GM19035 (cell line): ENCODE results near the gene SLC8A2.

ENCODE experiments used
- ATAC-seq: cut with Tn5 transposase; IDR thresholded peaks from one replicate; pipeline ENCODE4 v1.9.1; 2021; ENCODE audit not compliant: unreplicated experiment

Gene SLC8A2, protein sequence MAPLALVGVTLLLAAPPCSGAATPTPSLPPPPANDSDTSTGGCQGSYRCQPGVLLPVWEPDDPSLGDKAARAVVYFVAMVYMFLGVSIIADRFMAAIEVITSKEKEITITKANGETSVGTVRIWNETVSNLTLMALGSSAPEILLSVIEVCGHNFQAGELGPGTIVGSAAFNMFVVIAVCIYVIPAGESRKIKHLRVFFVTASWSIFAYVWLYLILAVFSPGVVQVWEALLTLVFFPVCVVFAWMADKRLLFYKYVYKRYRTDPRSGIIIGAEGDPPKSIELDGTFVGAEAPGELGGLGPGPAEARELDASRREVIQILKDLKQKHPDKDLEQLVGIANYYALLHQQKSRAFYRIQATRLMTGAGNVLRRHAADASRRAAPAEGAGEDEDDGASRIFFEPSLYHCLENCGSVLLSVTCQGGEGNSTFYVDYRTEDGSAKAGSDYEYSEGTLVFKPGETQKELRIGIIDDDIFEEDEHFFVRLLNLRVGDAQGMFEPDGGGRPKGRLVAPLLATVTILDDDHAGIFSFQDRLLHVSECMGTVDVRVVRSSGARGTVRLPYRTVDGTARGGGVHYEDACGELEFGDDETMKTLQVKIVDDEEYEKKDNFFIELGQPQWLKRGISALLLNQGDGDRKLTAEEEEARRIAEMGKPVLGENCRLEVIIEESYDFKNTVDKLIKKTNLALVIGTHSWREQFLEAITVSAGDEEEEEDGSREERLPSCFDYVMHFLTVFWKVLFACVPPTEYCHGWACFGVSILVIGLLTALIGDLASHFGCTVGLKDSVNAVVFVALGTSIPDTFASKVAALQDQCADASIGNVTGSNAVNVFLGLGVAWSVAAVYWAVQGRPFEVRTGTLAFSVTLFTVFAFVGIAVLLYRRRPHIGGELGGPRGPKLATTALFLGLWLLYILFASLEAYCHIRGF

DNA sequence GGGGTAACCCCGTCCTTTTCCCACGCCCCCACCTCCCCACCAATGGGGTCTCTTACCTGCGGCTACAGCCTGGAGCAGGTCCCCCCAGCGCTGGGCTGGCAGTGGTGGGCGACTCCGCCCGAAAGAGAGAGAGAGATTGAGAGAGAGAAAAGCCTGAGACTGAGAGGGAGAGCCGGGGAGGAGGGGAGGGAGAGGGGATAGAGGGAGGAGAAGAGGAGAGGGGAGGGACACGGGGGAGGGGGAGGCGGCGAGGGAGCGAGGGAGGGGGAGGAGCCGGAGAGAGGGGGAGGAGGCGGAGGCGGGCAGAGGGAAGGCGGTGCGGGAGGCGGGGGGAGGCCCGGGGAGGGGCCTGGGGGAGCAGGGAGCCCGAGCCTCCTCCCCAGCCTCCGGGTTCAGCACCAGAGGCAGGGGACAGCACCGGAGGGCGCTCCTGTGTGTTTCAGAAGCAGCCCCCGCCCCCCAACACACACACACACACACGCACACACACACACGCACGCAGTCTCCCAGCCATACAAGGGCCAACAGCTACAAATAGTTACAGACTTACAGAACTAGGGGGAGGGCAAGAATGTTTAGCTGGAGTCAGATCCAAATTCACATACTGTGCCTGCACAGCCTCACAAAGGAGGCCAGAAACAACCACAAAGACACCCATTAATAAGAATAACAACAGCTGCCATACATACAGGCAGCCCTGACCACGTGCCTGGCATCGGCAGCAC lies at the start of gene SLC8A2:
TSS of gene SLC8A2 (minus strand) at position 161 of the 725 bp plus-strand sequence. CDS start 5,490 bp downstream, outside the sequence.
- ATAC-seq, result no peak

DNA sequence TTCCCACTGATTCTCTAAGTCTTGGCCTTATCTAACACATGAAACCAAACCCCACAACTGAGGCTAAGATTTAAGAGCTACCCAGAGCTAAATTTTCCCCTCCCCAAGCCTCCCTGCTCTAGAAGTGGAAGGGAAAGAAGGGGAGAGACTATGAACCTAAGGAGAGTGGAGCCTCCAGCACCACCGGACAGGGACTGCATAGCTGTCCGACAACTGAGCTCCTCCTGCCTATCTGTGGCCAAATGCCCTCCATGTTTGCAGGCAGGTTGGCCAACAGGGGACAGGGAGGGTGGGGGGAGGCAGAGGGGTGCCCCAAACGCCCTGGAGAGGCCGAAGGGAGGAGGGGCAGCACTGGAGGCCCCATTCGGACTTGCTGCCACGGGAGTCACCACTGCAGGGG lies 49.1 kb upstream of the SLC8A2 start:
- ATAC-seq, result no peak

DNA sequence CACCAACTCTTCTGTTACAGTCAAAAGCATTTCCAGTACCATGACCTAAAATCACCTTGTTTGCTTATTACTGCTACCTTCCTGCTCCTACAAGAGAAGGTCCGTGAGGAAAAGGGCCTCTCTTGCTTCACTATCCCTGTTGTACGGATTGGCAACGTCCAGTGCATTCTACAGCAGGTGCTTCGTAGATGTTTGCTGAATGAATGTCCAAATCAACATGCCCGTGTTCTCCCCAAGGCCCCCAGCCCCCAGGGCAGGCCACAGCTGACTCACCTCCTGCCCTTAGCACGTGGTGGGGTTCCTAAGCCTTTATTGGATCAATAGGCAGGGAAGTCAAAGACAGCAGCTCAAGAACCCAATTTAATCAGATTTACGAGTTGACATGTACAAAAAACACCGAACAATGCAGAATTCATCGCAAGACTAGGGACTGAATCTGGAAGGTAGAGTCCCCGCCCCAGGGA lies 48.7 kb upstream of the SLC8A2 start:
- ATAC-seq, result no peak

DNA sequence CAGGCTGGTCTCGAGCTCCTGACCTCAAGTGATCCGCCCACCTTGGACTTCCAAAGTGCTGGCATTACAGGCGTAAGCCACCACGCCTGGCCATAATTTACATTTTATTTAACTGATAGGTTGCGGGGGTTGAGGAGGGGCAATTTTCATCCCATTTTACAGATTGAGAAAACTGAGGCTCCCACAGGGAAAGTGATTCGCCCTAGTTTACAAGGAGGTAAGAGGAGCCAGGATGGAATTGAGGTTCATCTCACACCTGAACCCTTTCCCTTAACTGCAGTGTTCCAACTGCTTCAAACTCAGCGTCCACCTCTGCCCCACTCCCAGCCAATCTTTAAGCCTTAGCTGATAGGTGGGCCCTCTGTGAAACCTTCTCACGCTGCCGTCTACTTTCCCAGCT lies 47.2 kb upstream of the SLC8A2 start:
- no peak for ATAC-seq

DNA sequence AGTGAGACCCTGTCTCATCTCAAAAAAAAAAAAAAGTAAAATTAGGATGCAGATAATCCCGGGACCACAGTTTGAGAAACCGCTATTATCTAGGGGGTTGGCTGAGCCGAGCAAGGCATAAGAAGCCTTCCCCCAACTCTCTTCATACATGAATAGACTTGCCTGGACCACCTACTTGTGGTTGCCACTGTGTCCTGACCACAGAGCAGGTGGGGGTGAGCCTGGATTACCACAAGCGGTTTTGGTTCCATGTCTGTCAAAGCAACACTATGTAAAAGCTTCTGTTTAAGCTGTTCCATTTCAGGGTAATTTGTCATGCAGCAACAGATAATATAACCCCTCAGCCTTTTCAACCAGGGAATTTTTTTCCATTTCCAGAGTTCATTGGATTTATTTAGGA lies 46.4 kb upstream of the SLC8A2 start:
- no peak for ATAC-seq

DNA sequence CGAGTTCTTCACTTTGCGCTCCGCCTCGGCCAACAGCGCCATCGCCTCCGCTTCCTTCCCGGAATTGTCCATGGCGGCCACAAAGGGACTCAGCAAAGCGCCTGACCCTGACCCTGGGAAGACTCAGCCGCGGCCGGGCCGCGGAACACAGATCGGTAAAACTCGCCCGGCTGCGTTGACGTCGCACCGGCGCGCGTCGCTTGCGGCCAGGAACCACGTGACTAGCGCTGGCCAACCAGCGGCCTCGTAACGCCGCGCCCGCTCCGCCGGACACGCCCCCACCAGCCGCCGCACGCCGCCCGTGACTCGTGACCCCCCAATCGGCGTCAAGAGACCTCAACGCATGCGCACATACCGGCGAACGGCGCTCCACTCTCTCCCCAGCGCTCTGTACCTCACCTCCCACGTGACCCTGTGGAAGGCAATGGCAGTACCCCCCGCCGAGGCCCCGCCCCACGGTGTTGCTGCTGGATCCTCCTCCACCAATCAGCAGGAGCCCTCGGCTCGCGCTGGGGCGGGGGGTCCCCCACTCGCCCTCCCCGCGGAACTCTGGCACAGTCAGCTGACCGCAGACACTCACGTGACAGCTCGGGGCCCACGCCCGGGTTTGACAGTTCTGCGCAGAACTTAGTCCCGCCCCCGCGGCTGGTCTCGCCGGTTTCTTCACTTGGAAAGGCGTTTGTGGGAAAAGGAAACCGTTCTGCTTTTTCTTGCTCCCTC lies 43.3 kb upstream of the SLC8A2 start, which contains the start of gene NAPA:
TSS of gene NAPA (minus strand) at position 195 of the 720 bp plus-strand sequence. CDS start at position 72, 123 bp downstream.
- ATAC-seq, result peak; percentile 83

DNA sequence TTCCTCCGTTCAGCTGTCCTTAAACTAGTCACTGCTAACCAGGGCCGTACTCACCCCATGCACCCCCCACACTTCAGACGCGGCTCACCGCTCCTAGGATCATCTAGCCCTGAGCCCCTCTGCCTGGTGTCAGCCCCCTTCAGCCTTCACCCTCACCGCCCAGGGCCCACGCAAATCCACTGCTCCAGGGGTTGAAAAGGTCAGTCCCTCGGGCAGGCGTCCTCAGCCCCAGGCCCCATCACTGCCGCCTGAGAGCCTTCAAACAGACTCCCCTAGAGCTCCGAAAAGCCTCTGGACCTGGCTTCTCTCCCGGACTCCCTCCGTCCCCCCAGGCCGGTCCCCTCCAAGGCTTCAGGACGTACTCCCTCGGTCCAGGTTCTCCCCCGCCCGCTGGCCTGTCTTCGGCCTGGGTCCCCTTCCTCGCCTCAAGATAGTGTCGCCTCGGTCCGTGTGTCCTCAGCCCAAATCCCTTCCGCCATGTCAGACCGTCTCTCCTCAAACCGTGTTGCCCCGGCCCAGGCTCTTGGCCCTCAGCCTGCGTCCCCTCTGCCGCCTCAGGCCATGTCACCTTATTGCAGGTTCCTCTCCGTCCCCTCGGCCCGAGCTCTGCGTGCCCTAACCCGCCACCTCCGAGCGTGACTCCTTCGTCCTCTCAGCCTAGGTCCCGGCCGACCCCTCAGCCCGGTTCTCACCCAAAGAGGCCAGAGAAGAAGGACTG lies 42.6 kb upstream of the SLC8A2 start:
- ATAC-seq, result peak; percentile 2

DNA sequence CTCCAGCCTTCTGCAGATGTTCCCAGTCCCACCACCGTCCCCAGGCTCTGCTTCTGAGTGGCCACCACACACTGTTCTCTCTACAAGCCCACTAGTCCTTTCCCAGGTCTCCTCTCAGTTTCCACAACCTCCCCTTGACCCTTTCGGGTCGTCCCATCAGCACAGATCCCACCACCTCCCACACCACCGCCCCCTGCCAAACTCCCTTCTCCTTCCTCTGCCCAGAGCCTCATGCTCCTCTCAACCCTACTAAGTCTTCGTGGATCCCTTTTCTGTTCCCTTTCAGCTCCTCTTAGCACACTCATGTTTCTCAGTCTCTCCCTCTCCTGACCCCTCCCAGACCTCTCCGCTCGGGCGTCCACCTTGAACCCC lies 41.2 kb upstream of the SLC8A2 start:
- ATAC-seq, result no peak

DNA sequence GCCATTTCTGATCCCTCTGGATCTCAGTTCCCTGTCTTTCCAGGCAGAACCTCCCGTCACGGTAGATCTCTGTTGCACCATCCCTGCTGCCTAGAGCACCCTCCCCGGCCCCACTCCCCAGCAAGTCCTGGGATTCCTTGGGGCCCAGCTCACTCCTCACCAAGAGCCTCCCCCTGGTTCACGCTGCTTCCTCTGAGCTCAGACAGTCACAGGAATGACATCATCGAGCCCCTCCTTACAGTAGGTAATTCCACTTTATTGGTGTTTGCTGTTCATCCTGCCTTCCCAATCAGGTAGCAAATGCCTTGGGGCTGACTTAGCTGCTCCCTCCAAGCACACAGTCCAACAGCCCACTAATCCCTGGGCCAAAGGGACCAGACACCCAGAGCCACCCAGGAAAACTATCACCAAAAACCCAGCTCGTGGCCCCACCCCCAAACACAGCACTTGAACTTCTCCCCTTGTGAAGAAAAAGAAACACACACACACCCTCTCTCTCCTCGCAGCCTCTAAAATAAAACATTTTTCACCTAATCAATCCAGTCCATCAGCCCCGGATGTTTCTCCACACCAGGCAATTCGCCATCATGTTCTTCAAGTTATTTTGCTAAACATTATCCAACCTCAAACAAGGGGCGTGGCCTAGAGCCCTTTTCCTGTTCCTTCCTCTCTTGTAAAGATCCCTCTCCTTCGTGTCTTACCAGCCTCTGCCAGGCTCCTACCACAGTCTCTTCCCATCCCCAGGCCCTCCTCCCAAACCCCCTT lies 40.7 kb upstream of the SLC8A2 start:
- ATAC-seq, result no peak

DNA sequence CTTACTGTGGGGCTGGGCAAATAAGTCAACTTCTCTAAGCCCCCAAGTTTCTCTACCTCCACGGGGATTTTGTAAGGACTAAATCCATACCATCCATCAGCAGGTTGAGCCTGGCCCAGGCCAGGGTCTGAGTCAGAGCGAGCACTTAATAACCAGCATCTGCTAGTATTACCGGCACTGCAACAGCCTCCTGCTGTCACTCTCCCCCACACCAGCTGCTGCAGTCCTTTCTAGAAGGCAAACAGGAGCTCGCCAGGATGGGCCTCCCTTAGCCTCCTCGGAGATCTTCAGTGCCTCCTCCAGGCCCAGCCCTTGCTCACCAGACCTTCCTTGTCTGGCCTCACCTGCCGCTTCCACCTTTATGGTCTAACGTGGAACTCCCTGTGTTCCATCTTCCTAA lies 40.0 kb upstream of the SLC8A2 start:
- no peak for ATAC-seq

DNA sequence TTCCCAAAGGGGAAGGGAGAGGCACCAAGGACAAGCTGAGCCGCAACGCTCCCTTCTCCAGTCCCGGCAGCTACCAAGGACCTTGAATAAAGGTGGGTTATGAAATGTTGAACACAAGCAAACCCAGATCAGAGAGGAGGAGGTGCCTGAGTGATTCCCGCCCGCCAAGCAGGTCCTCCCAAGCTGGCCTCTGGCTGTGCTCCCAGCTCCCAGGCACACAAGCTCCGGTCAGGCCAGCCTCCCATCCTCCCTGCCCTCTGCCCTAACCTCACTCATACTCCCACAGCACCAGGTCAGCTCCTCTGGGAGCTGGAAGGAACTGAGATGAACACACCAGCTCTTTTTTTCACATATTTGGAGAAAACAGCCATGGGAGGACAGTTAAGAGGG lies 39.4 kb upstream of the SLC8A2 start:
- ATAC-seq, result no peak

DNA sequence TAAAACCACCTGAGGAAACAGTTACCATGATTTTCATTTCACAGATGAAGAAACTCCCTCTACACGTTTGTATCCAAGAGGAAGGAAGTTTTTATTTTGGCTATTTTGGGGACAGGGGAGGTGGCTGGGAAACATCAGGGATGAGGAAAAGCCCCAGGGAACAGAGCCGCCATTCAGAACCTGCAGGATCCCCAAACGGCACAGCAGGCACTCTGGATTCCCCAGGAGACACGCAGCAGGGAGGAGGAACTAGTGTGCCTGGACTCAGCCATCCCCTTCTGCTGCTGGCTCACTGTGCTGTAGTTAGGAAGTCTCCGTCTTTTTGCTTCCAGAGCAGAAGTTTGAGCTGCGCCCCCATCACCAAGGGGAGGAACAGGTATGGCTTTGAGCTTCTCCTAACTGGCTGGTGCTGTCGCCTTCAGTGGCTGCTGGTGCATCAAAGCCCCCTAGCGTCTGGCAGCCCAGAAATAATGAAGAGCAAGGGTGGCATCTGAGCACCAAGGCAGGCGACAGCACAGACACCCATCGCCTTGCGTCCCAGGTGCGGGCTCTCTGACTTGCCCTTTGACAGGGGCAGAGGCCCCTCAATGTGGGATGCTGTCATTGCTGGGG lies 38.9 kb upstream of the SLC8A2 start:
- no peak for ATAC-seq

DNA sequence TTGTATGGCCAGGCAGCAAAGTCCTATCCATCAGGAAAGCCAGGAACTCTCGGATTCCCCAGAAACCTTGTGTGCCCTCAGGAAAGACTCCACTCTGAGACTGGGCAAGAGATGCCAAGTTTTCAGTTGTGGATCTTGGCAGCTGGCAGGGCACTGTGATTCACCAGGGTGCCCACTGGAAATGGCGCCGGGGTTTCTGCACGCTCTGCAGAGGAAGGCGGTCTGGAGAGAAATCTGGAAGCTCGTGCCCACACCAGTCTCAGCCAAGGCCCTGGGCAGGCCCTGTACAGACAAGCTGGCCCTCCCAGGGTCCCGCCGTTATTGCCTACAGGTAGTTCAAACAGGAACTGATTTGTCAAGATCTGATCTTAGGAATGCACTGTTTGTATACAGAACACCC lies 38.3 kb upstream of the SLC8A2 start:
- ATAC-seq, result no peak

DNA sequence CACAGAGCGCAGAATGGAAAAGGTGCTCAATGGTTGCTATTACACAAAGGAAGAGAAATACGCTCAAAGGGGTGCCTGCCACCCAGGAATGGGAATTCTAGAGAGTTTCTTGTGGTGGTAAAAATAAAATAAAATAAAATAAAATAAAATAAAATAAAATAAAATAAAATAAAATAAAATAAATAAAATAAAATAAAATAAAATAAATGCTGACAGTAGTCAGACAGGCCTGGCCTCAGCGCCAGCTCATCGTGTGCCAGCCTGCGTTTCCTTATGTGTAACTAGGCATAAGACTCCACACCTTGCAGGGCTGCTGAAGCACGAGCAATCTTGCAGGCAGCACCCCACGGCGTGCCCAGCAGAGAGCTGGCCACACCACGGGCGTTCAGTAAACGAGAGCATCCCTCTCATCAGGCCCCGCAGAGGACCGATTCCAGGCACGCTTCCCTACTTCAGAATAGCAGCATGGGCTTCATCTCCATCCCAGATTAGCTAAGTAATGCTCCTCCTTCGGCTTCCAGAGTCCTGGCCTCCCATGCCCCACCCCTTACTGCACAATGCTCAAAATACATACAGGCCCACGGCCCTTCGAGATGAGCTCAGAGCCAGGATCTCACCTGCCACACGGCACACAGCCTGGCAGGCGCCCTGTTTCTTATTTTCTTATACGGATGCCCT lies 37.6 kb upstream of the SLC8A2 start:
- ATAC-seq, result no peak

DNA sequence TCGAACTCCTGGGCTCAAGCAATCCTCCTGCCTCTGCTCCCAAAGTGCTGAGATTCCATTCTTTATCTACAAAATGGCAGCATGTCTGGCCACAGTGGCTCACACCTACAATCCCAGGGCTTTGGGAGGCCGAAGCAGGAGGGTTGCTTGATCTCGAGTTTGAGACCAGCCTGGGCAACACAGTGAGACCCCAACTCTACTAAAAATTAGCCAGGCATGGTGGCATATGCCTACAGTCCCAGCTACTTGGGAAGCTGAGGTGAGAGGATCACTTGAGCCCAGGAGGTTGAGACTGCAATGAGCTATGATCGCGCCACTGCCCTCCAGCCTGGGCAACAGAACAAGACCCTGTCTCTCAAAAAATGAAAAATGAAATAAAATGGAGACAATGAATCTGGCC lies 37.0 kb upstream of the SLC8A2 start:
- ATAC-seq, result no peak

DNA sequence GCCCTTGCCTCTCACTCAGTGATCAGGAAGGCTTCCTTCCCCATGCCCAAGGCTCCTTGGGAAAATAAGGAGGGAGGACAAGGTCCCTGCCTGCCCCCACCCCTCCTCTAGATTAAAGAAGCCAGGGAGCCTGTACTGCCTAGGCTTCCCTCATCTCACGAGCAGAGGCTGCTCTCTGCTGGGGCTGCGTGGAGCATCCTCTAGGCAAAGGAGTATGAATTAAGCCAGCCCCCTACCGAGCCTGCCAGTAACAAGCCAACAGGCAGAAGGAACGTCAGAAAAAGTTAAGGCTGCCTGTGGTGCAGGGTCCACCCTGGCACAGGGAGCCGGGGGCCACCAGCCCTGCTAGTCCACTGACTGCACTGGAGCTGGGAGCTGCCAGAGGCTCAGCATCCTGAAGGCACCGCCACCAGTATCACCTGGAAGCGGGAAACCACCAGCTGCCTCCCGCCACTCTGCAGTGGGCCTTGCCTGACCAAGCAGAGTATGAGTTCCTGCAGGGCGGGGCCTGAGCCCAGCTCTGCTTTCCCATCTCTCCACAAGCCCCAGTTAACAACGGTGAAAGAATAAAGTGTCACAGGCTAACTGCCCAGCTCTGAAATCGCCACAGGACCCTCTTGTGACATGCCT lies 36.3 kb upstream of the SLC8A2 start:
- ATAC-seq, result no peak

DNA sequence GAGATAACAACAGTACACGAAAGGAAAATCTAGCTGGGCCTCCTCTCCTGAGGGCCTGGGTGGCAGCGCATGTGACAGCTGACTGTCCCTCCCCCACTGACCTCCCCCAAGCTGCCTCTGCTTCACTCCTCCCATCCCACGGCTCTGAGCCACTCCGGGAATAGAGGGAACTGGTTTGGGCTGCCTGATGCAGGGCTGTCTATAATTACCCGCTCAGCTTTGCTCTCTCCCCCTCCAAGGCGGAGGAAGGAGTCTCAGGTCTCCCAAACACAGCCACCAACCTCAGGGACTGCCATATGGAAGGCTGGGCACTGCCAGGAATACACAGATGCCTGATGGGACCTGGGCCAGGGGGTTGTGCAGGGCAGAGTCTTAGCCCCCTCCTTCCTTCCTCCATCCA lies 35.3 kb upstream of the SLC8A2 start:
- ATAC-seq, result no peak

DNA sequence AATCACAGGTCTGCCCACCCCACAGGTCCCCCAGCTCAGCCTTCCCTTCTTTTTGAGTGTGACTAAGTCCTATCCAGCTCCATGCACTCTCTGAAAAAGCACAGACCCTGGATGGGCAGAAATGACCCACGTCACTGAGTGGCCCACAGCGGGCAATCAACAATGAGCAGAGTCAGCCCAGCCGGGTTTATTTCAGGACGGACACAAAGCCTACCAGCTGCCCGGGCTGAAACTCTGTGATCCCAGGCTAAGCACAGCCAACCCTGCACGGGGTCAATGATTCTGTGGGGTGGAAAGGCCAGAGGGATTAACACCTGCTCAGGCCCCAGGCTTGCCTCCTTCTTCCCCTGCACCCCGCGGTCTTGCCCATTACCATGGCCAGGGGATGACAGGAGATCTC lies 34.8 kb upstream of the SLC8A2 start:
- ATAC-seq, result no peak
